Activated gamma-delta T cell treated with Interleukin-2 at 50 U/mL for 16 hours (primary cell): ENCODE data around the gene PLCH2.
"Not testable (repeated sequence)": the region's sequence is repeated elsewhere in the genome, so short reads cannot be mapped to it uniquely, and the experiment has no call there.

Experiments used
- DNase-seq: peaks from one replicate; pipeline ENCODE4 v3.0.0-alpha.2; 2020

PLCH2 gene, protein sequence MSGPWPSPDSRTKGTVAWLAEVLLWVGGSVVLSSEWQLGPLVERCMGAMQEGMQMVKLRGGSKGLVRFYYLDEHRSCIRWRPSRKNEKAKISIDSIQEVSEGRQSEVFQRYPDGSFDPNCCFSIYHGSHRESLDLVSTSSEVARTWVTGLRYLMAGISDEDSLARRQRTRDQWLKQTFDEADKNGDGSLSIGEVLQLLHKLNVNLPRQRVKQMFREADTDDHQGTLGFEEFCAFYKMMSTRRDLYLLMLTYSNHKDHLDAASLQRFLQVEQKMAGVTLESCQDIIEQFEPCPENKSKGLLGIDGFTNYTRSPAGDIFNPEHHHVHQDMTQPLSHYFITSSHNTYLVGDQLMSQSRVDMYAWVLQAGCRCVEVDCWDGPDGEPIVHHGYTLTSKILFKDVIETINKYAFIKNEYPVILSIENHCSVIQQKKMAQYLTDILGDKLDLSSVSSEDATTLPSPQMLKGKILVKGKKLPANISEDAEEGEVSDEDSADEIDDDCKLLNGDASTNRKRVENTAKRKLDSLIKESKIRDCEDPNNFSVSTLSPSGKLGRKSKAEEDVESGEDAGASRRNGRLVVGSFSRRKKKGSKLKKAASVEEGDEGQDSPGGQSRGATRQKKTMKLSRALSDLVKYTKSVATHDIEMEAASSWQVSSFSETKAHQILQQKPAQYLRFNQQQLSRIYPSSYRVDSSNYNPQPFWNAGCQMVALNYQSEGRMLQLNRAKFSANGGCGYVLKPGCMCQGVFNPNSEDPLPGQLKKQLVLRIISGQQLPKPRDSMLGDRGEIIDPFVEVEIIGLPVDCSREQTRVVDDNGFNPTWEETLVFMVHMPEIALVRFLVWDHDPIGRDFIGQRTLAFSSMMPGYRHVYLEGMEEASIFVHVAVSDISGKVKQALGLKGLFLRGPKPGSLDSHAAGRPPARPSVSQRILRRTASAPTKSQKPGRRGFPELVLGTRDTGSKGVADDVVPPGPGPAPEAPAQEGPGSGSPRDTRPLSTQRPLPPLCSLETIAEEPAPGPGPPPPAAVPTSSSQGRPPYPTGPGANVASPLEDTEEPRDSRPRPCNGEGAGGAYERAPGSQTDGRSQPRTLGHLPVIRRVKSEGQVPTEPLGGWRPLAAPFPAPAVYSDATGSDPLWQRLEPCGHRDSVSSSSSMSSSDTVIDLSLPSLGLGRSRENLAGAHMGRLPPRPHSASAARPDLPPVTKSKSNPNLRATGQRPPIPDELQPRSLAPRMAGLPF (N-terminal part only)

DNA sequence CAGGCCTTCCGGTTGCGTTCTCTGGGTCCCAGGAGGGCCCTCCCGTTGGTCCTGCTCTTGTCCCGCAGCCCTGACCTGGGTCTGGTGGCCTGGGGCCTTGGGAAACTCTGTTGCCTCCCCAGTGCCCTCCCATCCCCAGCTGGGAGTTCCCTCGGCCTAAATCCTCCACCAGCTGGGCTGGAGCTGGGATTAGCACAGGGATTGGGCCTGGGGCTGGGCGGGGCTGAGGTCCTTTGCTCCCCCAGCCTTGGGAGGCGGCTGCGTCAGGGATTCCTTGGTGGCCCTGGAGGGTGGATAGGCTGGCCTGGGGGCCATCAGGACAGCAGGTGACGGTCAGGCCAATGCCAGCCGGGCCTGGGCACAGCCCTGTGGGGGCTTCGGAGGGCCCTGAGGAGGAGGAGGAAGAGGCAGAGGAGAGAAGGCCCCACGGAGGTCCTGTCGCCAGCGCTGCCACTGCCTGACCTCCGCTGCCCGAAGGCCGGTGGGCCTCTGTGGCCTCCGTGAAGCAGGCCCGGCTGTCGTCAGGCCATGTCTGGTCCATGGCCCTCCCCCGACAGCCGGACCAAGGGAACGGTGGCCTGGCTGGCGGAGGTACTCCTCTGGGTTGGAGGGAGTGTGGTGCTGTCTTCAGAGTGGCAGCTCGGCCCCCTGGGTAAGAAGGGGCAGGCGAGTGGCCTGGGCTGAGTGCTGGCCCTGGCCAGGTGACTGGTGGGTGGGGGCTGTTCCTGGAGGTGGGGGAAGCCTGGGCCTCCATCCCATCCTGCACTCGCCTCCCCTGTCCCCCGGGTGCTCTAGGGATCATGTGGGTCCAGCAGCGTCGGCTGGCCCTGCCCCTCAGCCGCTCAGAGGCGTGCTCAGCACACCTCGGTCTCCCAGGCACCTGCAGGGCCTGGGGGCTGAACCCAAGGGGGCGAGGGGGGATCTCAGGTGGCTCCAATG is at the start of gene PLCH2:
TSS of gene PLCH2 (plus strand) at position 229 of the 939 bp plus-strand sequence. CDS start at position 529, 300 bp downstream.
- DNase-seq: no peak

DNA sequence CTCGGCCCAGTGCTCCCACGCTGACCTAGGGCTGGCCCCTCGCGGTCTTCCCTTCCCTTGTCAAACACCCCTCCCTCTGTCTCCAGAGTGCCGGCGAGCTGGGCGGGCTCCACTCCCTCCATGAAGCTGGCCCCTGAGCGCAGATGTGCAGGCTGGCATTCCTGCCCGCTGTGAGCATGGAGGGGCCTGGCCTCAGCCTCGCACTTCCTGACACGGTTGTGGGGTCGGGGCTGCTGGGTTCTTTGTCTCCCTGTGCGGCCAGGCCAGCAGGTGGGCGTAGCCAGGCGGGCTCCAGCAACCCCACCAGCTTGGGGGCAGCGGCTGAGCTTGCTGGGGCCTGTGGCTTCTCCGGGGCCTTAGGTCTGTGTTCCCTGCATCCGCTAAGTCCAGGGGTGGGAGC is 49.5 kb upstream of the PLCH2 start:
- no peak for DNase-seq

DNA sequence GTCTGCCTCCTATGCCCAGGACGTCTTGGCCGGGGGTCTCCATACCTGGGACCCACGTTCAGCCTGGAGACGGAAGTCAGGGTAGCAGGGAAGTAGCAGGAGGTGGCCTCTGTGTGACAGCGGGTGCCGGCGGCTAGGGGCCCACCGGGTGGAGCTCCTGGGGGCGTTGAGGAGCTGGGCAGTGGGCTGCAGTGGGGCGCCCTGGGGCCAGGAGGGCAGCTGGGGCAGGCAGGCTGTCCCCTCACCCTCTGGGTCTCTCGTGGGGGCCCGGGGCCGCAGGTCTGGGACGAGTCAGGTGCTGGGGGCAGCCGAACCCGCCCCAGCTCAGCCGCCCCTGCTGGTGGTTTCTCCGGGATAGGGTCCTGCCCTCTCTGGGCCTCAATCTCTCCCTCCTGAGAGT is 49.0 kb upstream of the PLCH2 start:
- DNase-seq: no peak

DNA sequence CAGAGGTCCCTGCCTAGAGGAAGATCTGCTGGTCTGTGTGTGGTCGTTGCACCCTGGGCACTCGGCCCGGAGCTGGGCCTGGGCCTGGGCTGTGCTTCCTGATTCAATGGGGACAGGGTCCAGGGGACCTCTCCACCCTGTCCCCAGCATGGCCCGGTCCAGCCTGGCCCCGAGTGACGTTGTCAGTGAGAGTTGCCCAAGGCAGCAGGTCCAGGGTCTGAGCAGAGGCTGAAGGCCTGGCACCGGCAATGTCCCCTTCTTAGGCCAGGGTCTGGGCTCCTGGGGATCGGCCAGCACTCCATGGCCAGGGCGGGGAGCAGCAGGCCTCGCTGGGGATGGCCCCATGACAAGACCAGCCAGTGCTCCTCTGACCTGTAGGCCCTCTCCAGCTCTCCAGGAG is 48.1 kb upstream of the PLCH2 start:
- DNase-seq: no peak

DNA sequence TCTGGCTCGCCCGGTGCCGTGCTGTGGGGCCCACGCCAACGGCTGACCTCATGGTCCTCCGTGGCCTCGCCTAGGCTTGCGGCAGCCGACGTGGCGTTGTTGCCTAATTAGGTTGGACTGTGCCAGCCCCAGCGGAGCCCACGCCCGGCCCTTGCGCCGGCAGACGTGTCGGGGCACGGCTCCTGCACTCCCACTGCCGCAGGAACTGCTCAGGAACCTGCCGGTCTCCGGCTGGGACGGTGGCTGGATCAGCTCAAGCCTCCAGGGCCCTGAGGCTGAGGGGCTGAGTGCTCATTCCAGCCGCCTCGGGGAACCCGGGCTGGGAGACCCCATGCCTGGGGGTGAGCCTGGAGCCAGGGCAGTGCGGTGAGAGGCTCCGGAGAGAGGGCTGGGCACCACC is 47.6 kb upstream of the PLCH2 start:
- DNase-seq: no peak

DNA sequence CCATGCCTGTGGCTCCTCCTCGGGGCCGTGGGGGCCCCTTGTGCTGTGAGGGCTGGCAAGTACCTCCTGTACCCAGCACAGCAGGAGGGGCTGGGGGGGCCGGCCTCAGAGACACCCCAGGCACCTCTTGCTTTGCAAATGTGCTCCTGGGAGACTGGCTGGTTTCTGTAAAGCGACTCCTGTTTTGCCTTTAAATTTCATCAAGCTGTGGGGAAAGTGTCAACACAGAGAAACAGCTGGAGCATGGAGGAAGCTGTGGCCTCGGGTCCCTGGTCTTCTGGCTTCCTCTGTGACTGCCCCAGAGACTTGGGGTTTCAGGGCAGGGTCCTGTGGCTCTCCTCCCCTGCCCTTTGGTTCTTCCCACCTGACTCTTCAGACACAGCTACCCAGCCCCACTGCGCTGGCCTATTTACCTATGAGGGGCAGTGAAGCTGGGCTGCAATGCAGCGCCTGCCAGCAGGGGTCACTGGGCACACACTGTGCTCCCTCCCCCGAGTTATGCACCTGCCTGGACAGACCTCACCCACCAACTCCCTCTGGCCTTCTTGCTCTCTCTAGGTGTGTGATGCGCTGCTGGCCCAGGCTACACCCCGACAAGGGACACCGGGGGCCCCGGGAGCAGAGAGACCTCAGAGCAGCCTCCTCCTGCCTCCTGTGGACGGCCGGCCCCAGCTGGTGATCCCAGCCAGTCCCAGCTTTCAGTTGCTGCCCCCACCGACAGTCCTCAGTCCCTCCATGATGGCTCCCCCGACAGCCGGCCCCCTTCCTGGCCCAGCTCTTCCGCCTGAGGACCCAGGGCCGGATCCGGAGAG is 46.1 kb upstream of the PLCH2 start:
- no peak for DNase-seq

DNA sequence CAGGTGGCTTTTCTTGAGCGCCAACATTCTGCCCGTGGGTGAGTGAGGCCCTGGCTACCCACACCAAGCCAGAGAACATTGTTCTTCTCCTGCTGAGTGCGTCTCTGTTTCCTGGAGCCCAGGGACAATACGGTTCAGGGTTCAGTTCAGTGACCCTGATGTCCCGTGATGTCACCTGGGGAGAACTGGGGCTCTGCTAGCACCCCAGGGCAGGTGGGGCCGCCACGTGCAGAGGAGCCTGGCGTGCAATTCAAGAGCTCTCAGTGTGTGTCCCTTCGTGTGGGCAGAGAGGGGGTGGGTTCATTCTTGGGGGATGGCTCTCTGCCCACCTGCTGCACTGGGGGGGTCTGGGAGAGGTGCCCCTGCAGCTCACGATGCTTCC is 45.5 kb upstream of the PLCH2 start:
- DNase-seq: no peak

DNA sequence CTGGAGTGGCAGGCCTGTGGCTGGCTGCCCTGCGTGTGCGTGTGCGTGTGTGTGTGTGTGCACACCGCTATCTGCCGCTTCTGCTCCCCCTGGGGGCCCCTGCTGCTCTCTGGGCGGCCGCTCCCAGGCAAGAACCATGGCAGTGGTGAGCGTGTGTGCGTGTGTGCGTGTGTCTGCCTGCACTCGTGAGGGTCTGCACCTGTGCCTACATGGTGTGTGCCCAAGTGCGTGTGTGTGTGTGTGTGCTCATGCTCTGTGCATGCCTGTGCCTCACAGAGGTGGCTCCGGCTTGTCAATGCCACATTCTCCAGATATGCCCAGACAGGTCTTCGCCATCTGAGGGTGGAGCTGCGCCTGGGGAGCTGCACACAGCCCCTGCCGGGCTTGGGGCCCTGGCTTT is 45.0 kb upstream of the PLCH2 start:
- no peak for DNase-seq

DNA sequence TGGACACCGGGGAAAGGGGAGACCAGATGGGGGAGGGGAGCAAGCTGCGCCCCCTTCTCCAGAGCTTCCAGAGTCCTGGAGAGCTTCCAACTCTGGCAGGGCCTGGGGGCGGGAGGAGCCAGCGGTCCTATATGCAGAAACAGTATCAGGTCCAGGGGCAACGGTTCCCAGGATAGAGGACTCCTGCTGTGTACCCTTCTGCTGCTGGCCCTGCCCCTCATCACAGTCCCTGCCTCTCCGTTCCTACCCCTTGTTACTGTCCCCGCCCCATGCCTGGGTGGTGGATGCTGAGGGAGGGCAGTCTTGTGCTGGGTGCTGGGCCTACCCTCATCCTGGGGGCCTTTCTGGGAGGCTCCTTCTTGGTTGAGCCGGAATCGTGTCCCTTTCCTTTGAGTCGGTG is 44.6 kb upstream of the PLCH2 start:
- no peak for DNase-seq

DNA sequence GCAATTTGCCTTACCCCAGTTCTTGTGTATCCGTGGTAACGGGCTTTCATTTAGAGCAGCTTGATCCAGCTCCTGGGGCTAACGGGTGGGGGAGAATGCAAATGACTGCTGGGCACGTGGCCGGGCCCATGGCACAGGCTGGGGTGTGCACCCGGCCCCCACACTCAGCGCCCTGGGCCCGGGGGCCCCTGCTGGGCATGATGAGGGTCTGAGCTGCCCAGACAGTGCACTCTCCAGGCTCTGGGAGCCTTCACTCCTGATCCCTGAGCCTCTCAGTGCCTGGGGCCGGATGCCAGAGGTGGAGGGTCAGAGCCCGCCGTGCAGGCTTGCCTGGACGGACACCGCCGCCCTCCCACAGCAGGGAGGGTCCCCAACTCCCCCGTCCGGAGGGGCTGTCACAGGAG is 43.6 kb upstream of the PLCH2 start:
- no peak for DNase-seq

DNA sequence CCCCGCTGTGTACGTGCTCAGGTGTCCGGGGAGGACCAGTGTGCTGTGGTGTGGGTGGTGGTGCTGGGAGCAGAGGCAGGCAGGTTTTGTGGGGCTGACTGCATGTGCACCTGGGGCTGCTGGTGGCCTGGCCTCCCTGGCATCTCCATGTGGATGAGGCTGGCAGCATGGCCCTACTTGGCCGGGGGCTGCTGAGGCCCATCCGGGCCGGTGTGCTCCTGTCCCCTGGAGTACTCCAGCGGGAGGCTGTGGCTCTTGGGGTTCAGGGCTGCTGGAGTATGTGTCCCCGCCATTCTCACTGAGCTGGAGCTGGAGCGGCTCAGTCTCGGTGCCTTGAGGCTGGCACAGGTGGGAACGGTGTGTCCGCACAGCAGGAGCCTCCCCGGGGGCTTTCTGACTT is 42.9 kb upstream of the PLCH2 start:
- no peak for DNase-seq

DNA sequence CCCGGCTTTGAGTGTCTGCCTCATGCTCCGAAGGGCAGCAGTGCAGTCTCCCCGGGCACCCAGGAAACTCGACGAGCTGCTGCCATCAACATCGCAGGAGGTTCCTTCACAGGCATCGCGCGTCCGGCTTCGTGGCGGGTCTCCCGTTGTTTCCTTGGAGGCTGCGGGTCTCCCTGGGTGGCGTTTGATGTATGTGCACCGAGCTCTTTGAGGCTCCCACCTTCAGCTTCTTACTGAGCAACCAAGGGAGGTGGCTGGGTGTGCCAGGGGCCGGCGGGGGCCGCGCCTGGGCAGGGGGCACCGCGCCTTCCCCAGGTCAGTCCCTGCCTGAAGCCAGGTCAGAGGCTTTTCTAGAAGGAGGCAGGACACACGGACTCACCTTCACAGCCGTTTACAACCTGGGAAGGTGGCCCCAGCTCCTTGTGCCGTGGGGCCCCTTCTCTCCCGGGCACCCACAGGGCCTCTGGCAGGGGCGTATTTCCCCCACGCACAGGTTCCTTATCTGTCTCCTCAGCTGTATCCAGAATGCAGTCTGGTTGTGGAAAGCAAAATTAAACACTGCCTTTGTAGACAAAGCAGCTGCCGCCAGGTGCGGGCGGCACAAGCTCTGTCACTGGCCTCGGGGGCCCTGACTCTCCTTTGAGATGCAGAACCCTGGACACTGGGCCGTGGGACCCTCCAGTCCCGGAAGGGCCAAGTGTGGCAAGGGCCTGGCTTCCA is 42.0 kb upstream of the PLCH2 start:
- DNase-seq: no peak

DNA sequence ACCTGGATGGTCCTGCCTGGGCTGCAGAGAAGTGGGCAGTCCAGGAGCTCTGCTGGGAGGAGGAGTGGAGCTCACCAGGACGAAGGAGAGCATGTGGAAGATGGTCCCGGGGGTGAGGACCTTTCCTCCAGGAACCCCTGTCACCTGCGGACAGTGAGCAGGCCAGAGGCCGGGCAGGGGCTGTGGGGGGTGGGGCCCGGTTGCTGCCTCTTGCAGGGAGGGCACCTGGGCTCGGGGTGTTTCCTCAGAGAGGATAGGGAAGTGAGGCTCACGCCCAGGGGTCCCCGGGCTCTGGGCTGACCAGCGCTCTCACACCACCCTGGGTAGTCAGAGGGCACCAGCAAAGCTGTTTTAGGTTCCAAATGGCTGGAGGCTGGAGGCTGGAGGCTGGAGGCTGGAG is 41.0 kb upstream of the PLCH2 start:
- DNase-seq: no peak

DNA sequence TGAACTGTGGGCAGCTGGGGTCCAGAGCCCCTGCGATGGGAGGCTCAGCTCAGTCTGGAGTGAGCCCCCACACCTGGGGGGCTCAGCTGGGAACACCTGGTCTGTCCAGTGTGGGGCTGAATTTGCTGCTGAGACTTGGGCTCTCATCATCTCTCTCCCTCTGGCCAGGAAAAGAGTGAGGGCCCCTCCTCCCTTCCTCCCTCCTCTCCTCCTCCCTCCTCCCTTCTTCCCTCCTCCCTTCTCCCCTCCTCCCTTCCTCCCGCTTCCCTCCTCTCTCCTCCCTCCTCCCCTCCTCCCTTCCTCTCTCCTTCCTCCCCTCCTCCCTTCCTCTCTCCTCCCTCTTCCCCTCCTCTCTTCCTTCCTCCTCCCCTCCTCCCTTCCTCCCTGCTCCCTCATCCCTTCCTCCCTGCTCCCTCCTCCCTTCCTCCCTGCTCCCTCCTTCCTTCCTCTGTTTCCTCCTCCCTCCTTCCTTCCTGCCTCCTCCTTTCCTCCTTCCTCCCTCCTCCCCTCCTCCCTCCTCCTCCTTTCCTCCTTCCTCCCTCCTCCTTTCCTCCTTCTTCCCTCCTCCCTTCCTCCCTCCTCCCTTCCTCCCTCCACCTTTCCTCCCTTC is 40.2 kb upstream of the PLCH2 start:
- DNase-seq: no peak

DNA sequence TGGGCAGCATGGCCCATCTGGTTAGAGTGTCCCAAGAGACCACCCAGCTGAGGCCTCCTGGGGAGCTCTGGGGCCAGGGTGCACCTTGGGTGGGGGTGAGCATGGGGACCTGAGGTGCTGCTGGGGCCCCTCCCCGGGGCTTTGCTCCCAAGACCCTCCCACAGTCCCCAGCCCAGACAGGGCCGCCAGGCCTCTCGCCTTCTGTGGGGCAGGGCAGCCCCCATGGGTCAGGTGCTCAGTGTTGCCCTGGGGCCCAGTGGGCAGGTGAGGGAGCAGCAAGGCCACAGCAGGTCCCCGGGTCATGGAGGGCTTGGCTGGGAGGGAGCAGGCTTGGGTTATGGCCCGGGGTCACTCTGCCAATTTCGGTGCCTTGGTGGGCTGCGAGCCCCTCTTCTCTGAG is 39.2 kb upstream of the PLCH2 start:
- DNase-seq: no peak

DNA sequence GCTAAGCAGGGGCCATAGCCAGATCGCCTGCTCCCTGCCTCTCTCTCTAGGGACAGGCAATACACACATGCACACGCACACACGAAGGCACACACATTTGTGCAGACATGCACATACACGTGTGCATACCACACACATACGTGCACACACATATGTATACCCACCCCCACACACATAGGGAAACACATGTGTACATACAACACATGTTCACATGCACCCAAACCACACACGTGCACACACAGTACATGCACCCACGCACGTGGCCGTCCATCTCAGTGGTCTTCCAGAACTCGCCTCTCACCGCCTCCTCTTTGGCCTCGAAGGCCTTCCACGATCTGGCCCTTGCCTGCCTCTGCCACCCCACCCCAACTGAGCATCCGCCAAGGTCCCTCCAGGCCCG is 38.5 kb upstream of the PLCH2 start:
- no peak for DNase-seq

DNA sequence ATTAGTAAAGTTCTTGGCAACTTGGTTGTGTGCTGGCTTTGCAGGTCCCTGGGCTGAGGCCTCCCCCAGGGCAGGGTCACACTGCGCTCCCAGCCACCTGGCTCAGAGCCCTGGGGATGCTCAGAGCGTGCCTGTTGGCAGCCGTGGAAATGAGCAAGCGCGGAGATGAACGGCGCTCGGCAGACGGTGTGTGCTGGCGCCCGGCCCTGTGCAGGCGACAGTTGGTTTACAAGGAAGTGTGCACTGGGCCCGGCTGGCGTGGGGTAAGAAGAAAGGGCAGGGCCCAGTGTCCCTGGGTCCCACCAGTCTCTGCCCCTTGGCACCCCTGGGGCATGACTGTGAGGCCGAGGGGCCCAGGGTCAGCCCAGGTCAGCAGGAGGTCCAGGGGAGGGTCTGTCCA is 38.1 kb upstream of the PLCH2 start:
- no peak for DNase-seq

DNA sequence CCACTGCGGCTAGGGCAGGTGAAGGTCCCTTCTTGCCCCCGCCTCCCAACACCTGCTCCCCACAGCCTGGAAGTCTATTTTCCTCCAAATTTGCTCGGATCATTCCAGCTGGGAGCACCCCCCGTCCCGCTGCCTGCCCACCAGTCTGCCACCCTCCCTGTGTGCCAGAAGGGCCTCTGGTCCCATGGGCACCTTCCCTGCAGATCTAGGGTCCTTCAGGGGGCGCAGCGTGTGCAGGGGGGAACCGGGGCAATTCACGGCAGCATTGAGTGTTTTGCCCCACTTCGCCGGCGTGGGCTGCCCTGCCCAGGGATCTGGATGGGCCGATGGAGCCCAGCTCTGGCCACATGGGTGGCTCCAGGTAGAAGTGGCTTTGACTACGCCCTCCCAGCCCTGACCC is 37.4 kb upstream of the PLCH2 start:
- no peak for DNase-seq

DNA sequence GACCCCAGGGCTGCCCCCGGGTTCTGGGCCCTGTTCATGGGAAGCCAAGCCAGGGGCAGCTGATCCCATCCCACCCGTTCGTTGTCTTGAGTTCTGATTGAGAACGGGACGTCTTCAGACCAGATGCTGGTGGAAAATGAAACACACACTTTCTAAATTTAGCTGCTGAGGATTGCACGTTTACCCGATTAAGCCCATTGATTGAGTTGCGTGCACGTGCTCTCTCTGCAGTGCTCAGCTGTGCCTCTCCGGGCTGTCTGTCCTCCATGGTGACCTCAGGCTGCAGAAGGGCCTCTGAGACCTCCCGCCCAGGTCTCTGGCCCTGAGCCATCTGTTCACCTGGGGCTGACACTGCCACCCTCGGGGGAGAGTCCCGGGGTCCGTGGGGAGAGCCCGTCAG is 36.7 kb upstream of the PLCH2 start:
- DNase-seq: no peak

DNA sequence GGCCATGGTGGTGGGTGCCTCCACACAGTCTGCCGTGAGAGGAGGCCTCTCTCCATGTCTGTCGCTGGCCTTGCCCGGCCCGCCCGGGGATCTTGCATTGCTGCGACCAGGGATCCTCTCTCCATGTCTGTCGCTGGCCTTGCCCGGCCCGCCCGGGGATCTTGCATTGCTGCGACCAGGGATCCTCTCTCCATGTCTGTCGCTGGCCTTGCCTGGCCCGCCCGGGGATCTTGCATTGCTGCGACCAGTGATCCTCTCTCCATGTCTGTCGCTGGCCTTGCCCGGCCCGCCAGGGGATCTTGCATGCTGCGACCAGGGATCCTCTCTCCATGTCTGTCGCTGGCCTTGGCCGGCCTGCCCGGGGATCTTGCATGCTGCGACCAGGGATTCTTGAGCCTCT is 35.7 kb upstream of the PLCH2 start:
- DNase-seq: not testable (repeated sequence)
